Mucosa of descending colon (tissue), 3 donors: ENCODE data around the gene ANKRD44. TPM values are rescaled to one million over a fixed set of nuclear protein-coding genes. Genes with fewer than 3 reads are reported as not detected.

ENCODE experiments used
- ATAC-seq: fragments of 200-7000 bp; cut with Tn5 transposase; one replicate; pipeline ENCODE4 v1.9.1; 2020; ENCODE audit warnings: mild to moderate bottlenecking, moderate library complexity
- DNase-seq, 3 donors: peaks; one replicate each; pipeline ENCODE4 v3.0.0-alpha.2; 2020
- H3K36me3 ChIP-seq: fragments of 200-600 bp; one replicate; pipeline ENCODE4 v1.8.0; 2021; ENCODE audit warnings: low read depth, mild to moderate bottlenecking
- H3K4me1 ChIP-seq: fragments of 200-600 bp; one replicate; pipeline ENCODE4 v1.8.0; 2021; ENCODE audit warnings: low read depth, mild to moderate bottlenecking
- H3K4me3 ChIP-seq: fragments of 200-600 bp; one replicate; pipeline ENCODE4 v1.8.0; 2021; ENCODE audit warnings: mild to moderate bottlenecking
- H3K9me3 ChIP-seq: fragments of 200-600 bp; one replicate; pipeline ENCODE4 v1.8.0; 2021; ENCODE audit warnings: mild to moderate bottlenecking
- intact Hi-C, 2 donors: fragments of 100-400 bp; cut with DNase I in 1 of 2; cut with micrococcal nuclease in 1 of 2; formaldehyde crosslinking; loops; one replicate each; pipeline versions ENCODE4 v1.11.0 to v1.11.1; 2022; cut with DNase I, micrococcal nuclease
- total RNA-seq, 3 donors: library from RNA; stranded (reverse); fragmentation: NEBNext Ultra II Directional in 2 of 3; extraction: Animal tissue kit (Norgen Biotek cat#: 25700) in 2 of 3; gene quantifications; one replicate each; pipeline versions ENCODE4 v1.2.1 to v1.2.4, GENCODE V29; 2021 to 2023
- TF ChIP-seq, protein P1 (sequence below): fragments of 200-600 bp; IDR thresholded peaks from one replicate; pipeline ENCODE4 v1.8.0; 2022; ENCODE audit warnings: antibody characterized with exemption, mild to moderate bottlenecking
- donor health status: DM: no; HTN: no; CAD: no; lungs with moderate emphysema.
- donor health status: DM: no; HTN: no; CAD: no.
- donor health status: DM: no; HTN: yes; CAD: no.

ANKRD44 gene
- total RNA-seq, 3 donors from 2014 or later: 9.7 to 25.7 (median 13.7) TPM

GRCh38 chr2:197190100-197190432 is 120.5 kb downstream of the ANKRD44 start:
- Histone ChIP-seq H3K36me3 (no peaks in the 10 kb centered on the region), H3K4me3 (no peak overlapping the region), H3K4me1 (peaks cover 7% of the 10 kb centered on the region), H3K9me3 (no peaks in the 10 kb centered on the region)
- DNase-seq (no peak), ATAC-seq (no peak)
- intact Hi-C loops: loop anchor here in 1 of 2 donors (5.0 kb wide), 1 partner anchor 117 kb away; no protein-coding TSS in a partner anchor
- TF ChIP-seq, protein P1, sequence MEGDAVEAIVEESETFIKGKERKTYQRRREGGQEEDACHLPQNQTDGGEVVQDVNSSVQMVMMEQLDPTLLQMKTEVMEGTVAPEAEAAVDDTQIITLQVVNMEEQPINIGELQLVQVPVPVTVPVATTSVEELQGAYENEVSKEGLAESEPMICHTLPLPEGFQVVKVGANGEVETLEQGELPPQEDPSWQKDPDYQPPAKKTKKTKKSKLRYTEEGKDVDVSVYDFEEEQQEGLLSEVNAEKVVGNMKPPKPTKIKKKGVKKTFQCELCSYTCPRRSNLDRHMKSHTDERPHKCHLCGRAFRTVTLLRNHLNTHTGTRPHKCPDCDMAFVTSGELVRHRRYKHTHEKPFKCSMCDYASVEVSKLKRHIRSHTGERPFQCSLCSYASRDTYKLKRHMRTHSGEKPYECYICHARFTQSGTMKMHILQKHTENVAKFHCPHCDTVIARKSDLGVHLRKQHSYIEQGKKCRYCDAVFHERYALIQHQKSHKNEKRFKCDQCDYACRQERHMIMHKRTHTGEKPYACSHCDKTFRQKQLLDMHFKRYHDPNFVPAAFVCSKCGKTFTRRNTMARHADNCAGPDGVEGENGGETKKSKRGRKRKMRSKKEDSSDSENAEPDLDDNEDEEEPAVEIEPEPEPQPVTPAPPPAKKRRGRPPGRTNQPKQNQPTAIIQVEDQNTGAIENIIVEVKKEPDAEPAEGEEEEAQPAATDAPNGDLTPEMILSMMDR: no peak

DNA sequence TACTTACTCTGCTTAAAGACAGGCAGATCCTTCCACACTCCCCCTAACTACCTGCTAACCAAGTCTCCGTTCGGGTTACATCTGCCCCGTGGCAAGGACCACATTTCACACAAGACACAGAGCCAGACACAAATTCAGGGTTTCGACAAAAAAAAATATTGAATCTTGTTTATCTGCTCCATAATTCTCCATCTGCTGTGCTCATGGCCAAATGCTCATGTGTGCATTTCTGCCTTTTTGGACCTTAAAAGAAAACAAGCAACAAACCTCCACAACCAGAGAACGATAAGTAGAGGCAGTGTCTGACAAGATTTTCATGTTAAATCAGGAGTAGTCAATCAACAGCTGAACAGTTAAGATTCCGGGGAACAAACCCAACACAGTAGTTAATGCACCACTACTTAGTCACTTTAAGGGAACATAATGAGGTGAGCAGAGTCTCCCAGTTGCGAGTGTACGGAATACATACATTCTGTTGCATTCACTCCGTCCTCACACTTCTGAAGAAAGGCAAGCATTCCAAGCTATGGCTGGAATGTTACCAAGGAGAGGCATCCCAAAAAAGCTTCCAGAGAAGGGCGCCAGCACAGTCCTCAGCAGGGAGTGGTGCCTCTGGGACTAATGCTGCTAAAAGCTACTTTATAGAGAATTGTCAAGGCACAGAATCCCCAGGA is 121.0 kb downstream of the ANKRD44 start:
- no peak for DNase-seq
- TF ChIP-seq, protein P1: no peak
- intact Hi-C loops: loop anchor here in 1 of 2 donors (5.0 kb wide), 1 partner anchor 118 kb away; no protein-coding TSS in a partner anchor

DNA sequence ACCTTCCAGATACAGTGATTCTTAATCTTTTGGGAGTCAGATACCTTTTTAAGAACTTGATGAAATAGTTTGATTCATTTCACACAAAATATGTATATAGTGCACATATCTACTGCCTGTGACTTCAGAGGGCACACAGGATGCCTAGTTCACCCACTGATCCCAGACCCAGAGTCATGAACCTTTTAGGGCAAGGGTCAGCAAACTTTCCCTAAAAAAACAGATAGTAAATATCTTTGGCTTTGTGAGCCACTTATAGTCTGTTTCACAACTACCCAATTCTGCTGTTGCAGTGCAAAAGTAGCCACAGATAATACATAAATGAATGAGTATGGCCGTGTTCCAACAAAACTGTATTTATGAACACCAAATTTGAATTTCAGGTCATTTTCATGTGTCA is 124.9 kb downstream of the ANKRD44 start:
- H3K4me3 ChIP-seq: no peak overlapping the region
- DNase-seq (no peak), ATAC-seq (no peak)
- H3K4me1 ChIP-seq: peaks cover 7% of the 10 kb centered on the region
- no peaks in the 10 kb centered on the region for H3K36me3 ChIP-seq
- TF ChIP-seq, protein P1: no peak
- H3K9me3 ChIP-seq: no peaks in the 10 kb centered on the region
- intact Hi-C loops: no loop called here

More for the DNA sequence above, 121.0 kb downstream of the ANKRD44 start:
- no peak for ATAC-seq
- Histone ChIP-seq H3K4me3 (no peak overlapping the region), H3K9me3 (no peaks in the 10 kb centered on the region), H3K4me1 (peaks cover 7% of the 10 kb centered on the region), H3K36me3 (no peaks in the 10 kb centered on the region)

GRCh38 chr2:197184959-197185586 is 125.5 kb downstream of the ANKRD44 start:
- intact Hi-C loops: no loop called here
- H3K36me3 ChIP-seq: no peaks in the 10 kb centered on the region
- H3K4me1 ChIP-seq: peaks cover 7% of the 10 kb centered on the region
- TF ChIP-seq, protein P1: no peak
- no peak overlapping the region for H3K4me3 ChIP-seq
- ATAC-seq (no peak), DNase-seq (no peak)
- H3K9me3 ChIP-seq: no peaks in the 10 kb centered on the region

DNA sequence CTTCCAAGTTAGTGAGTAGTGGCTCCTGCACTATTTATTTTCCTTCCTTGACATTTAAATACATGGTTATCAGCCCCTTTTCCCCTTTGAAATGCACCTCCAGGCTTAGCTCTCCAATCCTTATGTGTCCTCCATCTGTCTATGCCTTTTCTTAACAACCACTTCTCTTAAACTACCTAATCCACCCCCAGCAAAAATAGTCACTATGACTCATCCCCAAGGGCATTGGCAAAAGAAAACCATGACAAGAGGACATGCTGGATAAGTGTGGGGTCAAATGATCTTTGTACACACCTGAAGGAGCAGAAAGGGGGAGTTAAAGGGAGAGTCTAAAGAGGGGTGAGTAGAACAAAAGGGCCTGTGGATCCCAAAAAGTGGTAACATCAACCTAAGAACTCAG is 127.2 kb downstream of the ANKRD44 start:
- H3K4me3 ChIP-seq: no peak overlapping the region
- DNase-seq (no peak), ATAC-seq (no peak)
- TF ChIP-seq, protein P1: no peak
- H3K9me3 ChIP-seq: no peaks in the 10 kb centered on the region
- H3K4me1 ChIP-seq: peaks cover 7% of the 10 kb centered on the region
- no peaks in the 10 kb centered on the region for H3K36me3 ChIP-seq
- intact Hi-C loops: no loop called here
